HepG2 (cell line): Measurements from ENCODE around the gene ZC3H13.

Experiments used
- CHD2 ChIP-seq: IDR thresholded peaks from 2 replicates; pipeline ENCODE4 v1.6.1; 2011; ENCODE audit warnings: low read depth, low read length, improper control_type of control experiment
- HHEX ChIP-seq: IDR thresholded peaks from 2 replicates; pipeline ENCODE4 v1.6.1; 2016; ENCODE audit warnings: control low read depth
- RAD21 ChIP-seq: fragments of 450-650 bp; formaldehyde crosslinking; IDR thresholded peaks from 2 replicates; pipeline ENCODE4 v1.5.0; 2020; ENCODE audit warnings: mild to moderate bottlenecking
- SRF ChIP-seq: IDR thresholded peaks from 2 replicates; pipeline ENCODE4 v1.6.1; 2011; ENCODE audit warnings: mild to moderate bottlenecking, low read depth, low read length, moderate library complexity
- TGIF2 ChIP-seq: IDR thresholded peaks from 2 replicates; pipeline ENCODE4 v1.6.1; 2016; ENCODE audit warnings: control low read depth, missing compliant biosample characterization
- U2AF2 ChIP-seq: fragments of 200-400 bp; formaldehyde crosslinking; IDR thresholded peaks from 2 replicates; pipeline ENCODE4 v1.6.1; 2017; ENCODE audit warnings: low read depth, mild to moderate bottlenecking, low read length
- ZFP36 ChIP-seq: fragments of 150-350 bp; IDR thresholded peaks from 2 replicates; pipeline ENCODE4 v1.6.1; 2018; ENCODE audit warnings: borderline replicate concordance, low read length, low read depth; ENCODE audit not compliant: partially characterized antibody
- TF ChIP-seq, protein P1 (sequence below), 2 experiments: fragments of 450-650 bp in 1 of 2; sonication (generic) in 1 of 2; formaldehyde crosslinking; IDR thresholded peaks; 2 replicates each; pipeline versions ENCODE4 v1.5.0 to v1.8.0; 2020 to 2022; ENCODE audit warnings: mild to moderate bottlenecking in 1 of 2, missing genetic modification reagents in 1 of 2

DNA sequence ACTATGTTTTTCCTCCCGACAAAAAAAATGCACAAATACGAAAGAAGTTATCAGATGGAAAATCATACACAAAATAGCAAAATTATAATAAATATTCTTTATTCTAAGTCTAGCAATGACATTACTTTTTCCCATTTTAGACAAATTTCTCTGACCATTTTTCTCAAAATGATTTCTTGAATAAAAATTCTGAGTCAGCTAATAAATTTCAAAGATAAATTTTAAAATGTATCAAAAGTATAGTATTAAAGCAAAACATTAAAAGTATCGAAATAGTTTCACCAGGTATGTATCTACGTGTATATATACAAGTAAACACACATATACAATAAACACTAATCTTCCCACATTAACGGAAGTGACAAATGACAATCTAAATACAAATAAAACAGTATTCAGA lies 8.9 kb downstream of the ZC3H13 start:
- TF ChIP-seq HHEX (CRISPR knock-in tag) = no peak
- TF ChIP-seq SRF = no peak
- no peak for TF ChIP-seq CHD2
- no peak for TF ChIP-seq ZFP36
- TF ChIP-seq, protein P1, sequence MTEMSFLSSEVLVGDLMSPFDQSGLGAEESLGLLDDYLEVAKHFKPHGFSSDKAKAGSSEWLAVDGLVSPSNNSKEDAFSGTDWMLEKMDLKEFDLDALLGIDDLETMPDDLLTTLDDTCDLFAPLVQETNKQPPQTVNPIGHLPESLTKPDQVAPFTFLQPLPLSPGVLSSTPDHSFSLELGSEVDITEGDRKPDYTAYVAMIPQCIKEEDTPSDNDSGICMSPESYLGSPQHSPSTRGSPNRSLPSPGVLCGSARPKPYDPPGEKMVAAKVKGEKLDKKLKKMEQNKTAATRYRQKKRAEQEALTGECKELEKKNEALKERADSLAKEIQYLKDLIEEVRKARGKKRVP (CRISPR knock-in tag; IDR thresholded peaks at IDR 0.05) = no peak
- no peak for TF ChIP-seq RAD21 (CRISPR knock-in tag)
- TF ChIP-seq TGIF2 = no peak
- TF ChIP-seq U2AF2 = no peak
